VCaP (cell line): ENCODE measurements around the gene ADD2.

Experiments used
- H3K27ac ChIP-seq: fragments of 450-650 bp; 2 replicates; pipeline ENCODE4 v1.5.1; 2017
- CTCF ChIP-seq: fragments of 450-650 bp; conservative IDR thresholded peaks from 2 replicates; pipeline ENCODE4 v1.5.1; 2017; ENCODE audit warnings: mild to moderate bottlenecking, moderate library complexity

ADD2 gene

GRCh38 chr2:70757360-70757759 is 10.6 kb downstream of the ADD2 start:
- TF ChIP-seq CTCF: no peak
- H3K27ac ChIP-seq: no peak overlapping the region

GRCh38 chr2:70756128-70756527 is 11.9 kb downstream of the ADD2 start:
- no peak overlapping the region for H3K27ac ChIP-seq
- TF ChIP-seq CTCF: no peak

GRCh38 chr2:70753902-70754301 is 14.1 kb downstream of the ADD2 start:
- peak overlapping the region; percentile 57 for H3K27ac ChIP-seq
- no peak for TF ChIP-seq CTCF

GRCh38 chr2:70753031-70753430 is 15.0 kb downstream of the ADD2 start:
- TF ChIP-seq CTCF: no peak
- peak overlapping the region; percentile 57; the same call in 1 of the 2 replicates for H3K27ac ChIP-seq

- no peak overlapping the region for H3K27ac ChIP-seq
- TF ChIP-seq CTCF: no peak
Measured at GRCh38 chr2:70752396-70752795, 15.6 kb downstream of the ADD2 start.

GRCh38 chr2:70751881-70752280 is 16.1 kb downstream of the ADD2 start:
- TF ChIP-seq CTCF: no peak
- no peak overlapping the region; the same call in 1 of the 2 replicates for H3K27ac ChIP-seq

- H3K27ac ChIP-seq: 0 out of 2 replicates have a peak overlapping the region, but pooled peaks have one; percentile 28
- no peak for TF ChIP-seq CTCF
Measured at GRCh38 chr2:70750320-70750719, 17.7 kb downstream of the ADD2 start.
